Colon (tissue), 2 donors: Measurements from ENCODE around the gene TMEM80.
"Not testable (repeated sequence)": the region's sequence is repeated elsewhere in the genome, so short reads cannot be mapped to it uniquely, and the experiment has no call there.

Experiments used
- FAIRE-seq: peaks from 2 replicates; lab custom pipeline; 2012; peaks lifted over from hg19 to GRCh38; lab: Jason Lieb, UNC
- donor health status: control.
- donor health status: control.

The TMEM80 gene

DNA sequence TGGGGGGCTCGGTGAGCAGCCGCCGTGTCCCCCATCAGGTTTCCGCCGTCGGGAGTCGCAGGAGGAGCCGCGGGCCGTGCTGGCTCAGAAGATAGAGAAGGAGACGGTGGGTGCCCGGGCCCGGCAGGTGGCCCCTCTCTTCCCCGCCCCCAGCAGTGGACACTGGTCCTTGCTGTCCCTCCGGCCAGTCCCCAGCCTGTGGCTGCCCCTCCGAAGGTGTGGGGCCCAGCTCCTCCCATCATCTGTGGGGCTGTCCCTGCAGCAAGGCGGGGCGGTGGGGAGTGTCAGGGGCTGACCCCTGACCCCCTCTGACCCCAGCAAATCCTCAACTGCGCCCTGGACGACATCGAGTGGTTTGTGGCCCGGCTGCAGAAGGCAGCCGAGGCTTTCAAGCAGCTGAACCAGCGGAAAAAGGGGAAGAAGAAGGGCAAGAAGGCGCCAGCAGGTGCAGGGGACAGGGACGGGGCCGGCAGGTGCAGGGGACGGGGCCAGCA lies 25.7 kb downstream of the TMEM80 start:
- no peak for FAIRE-seq

DNA sequence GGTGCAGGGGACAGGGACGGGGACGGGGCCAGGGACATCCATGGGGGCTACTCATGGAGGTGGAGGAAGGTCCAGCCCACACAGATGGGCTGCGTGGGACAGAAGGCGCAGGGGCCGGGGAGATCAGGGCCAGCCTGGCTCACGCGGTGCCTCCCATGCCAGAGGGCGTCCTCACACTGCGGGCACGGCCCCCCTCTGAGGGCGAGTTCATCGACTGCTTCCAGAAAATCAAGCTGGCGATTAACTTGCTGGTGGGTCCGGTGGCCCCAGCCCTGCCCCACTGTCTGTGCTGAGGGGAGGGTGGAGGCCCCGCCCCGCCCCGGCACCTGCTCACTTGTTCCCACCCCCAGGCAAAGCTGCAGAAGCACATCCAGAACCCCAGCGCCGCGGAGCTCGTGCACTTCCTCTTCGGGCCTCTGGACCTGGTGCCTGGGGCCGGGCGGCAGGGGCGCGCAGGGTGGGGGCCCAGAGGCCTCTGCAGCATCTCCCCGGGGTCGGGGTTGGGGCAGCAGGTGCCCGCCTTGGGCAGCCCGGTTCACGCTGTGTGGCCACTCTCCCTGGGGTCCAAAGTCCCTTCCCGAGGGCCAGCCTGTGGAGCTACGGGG lies 26.2 kb downstream of the TMEM80 start:
- FAIRE-seq, result no peak

GRCh38 chr11:722346-722811 lies 26.8 kb downstream of the TMEM80 start:
- no peak for FAIRE-seq

GRCh38 chr11:723120-723883 lies 27.7 kb downstream of the TMEM80 start:
- FAIRE-seq, result no peak

DNA sequence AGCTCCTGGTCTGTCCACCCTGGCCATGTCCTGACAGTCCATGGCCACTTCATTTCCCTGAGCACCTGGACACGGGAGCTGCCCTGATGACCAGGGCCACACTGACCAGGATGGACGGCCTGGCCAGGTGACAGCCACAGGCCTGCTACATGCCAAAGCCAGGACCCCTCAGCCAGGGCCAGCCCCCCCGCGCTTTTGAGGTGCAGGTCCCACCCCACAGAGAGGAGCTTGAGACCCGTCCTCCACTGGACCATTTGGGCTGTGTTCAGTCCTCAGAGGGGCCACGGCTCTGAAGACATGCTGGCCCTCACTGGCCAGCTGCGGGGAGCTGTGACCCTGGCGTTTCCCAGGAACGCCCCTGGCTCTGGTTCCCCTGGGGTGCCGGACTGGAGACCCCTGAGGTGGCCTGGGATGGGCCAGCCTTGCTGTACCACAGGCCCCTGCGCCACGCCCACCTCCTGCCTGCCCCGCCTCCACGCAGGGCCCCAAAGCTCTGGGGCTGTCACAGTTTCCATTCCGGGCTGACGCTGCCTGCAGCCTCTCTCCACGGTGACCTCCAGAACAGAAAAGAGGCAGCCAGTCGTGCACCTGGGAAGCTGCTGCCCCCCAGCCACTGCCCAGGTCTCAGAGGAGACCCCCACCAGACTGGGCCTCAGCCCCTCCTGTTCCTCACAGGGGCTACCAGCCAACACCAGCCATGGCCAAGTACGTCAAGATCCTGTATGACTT lies 28.6 kb downstream of the TMEM80 start:
- FAIRE-seq, result no peak

DNA sequence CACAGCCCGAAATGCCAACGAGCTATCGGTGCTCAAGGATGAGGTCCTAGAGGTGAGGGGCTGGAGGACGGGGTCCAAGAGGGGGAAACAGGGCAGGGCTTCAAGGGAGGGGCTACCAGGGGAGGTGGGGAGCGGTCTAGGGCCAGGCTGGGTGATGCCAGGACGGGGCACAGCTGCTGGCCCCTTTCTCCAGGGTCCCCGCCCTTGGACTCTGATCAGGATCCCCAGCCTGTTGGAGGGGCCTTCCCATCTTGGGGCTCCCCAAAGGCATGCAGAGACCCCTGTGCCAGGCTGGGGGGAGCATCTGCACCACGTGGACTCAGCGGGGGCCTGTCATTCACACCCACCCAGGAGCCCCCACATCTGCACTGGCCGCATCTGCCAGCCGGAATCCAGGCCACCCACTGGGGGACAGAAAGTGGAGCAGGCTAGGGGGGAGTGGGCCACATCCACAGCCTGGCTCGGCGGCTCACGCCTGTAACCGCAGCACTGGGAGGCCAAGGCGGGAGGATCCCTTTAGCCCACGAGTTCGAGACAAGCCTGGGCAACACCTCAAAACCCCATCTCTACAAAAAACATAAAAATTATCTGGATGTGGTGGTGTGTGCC lies 29.3 kb downstream of the TMEM80 start:
- no peak for FAIRE-seq

- FAIRE-seq, result no peak
Observed at GRCh38 chr11:725624-726202, 30.1 kb downstream of the TMEM80 start.

DNA sequence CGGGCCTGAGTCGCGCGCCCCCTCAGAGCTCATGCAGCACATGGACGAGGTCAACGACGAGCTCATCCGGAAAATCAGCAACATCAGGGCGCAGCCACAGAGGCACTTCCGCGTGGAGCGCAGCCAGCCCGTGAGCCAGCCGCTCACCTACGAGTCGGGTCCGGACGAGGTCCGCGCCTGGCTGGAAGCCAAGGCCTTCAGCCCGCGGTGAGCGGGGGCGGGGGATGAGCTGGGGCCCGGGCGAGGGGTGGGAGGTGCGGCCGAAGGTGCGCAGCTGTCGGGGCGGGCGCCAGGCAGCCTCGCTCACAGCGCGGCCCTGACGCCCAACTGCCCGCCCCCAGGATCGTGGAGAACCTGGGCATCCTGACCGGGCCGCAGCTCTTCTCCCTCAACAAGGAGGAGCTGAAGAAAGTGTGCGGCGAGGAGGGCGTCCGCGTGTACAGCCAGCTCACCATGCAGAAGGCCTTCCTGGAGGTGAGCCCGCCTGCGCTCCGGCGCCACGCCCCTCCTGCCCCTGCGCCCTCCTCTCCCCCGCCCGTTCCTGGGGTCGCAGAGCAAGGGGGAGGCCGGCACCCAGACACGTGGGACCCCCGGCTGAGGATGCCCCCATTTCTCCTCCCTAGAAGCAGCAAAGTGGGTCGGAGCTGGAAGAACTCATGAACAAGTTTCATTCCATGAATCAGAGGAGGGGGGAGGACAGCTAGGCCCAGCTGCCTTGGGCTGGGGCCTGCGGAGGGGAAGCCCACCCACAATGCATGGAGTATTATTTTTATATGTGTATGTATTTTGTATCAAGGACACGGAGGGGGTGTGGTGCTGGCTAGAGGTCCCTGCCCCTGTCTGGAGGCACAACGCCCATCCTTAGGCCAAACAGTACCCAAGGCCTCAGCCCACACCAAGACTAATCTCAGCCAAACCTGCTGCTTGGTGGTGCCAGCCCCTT lies 30.9 kb downstream of the TMEM80 start:
- no peak for FAIRE-seq

DNA sequence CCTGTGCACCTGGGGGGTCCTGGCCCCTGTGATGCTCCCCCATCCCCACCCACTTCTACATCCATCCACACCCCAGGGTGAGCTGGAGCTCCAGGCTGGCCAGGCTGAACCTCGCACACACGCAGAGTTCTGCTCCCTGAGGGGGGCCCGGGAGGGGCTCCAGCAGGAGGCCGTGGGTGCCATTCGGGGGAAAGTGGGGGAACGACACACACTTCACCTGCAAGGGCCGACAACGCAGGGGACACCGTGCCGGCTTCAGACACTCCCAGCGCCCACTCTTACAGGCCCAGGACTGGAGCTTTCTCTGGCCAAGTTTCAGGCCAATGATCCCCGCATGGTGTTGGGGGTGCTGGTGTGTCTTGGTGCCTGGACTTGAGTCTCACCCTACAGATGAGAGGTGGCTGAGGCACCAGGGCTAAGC lies 31.7 kb downstream of the TMEM80 start:
- FAIRE-seq, result no peak

- no peak for FAIRE-seq
Observed at GRCh38 chr11:727859-728748, 32.5 kb downstream of the TMEM80 start.

DNA sequence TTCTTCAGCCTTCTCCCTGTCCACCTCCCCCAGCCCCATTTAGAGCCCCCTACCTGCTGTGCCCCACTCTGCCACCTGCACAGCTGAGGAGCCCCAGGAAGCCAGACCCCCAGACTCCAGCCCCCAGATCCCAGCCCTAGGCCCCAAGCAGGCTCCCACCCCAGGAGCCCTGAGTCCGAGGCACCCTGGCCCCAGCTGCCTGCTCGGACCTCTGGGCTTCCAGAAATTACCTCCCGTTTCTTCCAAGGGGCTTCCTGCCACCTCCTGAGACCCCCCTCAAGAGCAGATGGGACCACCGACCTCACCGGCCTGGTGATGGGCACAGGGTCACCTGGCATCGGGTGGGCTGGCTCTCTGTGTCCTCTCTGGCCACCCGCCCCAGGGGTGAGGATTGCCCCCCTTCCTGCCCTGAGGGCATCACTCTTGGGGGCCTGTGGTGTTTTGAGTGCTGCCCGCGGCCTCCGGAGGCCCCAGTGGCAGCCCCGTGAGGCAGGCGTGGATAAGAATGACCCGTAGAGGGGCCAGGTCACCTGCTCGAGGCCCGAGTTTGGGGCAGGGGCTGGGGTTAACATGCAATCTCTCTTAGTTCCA lies 33.4 kb downstream of the TMEM80 start:
- no peak for FAIRE-seq

- no peak for FAIRE-seq
Observed at GRCh38 chr11:729492-730074, 34.0 kb downstream of the TMEM80 start.

DNA sequence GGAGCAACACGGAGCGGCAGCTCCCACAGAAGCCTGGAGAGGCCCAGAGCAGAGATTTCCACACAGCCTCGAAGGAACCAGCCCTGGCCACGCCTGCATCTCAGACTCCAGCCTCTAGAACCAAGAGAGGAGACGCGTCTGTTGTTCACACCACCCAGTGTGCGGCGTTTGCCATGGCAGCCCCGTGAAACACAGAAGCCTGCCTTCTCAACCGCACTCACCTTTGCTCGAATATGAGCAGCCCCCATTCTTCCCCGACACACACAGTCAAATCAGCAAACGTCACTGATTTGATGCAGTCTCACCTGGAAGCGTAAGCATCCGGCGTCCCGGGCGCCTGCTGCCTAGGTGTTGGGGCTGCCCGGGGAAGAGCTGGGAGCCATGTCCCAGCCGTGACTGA lies 37.5 kb downstream of the TMEM80 start:
- no peak for FAIRE-seq

- not testable (repeated sequence) for FAIRE-seq
Observed at GRCh38 chr11:734541-734940, 38.9 kb downstream of the TMEM80 start.

DNA sequence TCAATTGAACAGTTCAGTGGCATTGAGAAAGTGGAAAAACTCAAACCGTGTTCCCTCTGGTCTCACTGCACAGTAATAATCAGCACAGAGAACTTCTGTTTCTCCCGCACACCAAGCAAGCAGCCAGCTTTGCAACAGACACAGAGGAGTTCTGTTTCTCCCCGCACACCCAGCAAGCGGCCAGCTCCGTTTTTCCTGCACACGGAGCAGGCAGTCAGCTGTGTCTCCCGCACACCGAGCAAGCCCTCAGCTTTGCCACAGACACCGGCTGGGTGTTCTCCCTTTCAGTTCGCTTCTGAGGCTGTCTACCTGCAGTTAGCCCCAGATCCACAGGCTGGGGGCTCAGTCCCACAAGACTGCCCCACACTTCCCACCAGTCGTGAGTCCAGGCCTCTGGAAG lies 41.8 kb downstream of the TMEM80 start:
- FAIRE-seq, result no peak

DNA sequence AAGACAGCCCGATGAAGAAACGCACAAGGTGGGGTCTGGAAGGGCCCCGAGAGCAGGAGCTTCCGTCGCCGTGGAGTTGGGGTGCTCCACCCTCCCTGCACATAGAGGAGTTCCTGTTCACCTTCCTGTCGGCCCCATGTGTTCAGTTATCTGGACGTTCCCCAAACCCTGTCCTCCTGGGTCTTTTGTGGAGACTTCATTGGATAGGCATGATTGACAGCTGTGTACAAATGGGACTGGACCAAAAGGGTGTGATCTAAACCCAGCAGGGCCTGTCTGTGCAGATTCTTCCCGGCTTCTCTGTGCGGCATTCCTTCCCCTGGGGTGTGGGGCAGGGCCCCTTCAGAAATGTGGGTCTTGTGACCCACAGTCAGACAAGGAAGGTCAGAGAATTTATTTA lies 42.3 kb downstream of the TMEM80 start:
- FAIRE-seq, result not testable (repeated sequence)

DNA sequence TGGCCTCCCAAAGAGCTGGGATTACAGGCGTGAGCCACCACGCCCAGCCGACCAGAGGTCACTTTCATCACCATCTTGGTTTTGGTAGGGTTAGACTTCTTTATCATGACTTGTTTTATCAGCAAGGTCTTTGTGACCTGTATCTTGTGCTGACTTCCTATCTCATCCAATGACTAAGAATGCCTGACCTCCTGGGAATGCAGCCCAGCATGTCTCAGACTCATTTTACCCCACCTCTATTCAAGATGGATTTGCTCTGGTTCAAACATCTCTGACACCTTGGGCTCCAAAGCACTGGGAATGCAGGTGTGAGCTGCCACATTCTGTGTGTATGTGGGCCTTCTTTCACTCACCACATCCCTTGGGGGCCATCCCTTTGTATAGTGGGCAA lies 46.5 kb downstream of the TMEM80 start:
- no peak for FAIRE-seq

- FAIRE-seq, result no peak
Observed at GRCh38 chr11:742571-743201, 47.1 kb downstream of the TMEM80 start.

GRCh38 chr11:745428-745827 lies 49.8 kb downstream of the TMEM80 start:
- no peak for FAIRE-seq
